H9 (cell line): ENCODE data around the gene ACTN1. TPM values are rescaled to one million over a fixed set of nuclear protein-coding genes. Genes with fewer than 3 reads are reported as not detected.

Experiments
- DNase-seq: peaks from one replicate; pipeline ENCODE4 v3.0.0-alpha.2; 2017
- H2AFZ ChIP-seq: one replicate; pipeline ENCODE4 v1.6.1; 2013; ENCODE audit warnings: mild to moderate bottlenecking, low read length, control low read depth, moderate library complexity
- H2AK5ac ChIP-seq: 2 replicates; pipeline ENCODE4 v1.6.1; 2013; ENCODE audit warnings: low read length, control low read depth, mixed read lengths; ENCODE audit not compliant: insufficient read length
- H2BK120ac ChIP-seq: one replicate; pipeline ENCODE4 v1.6.1; 2013; ENCODE audit warnings: low read depth, mild to moderate bottlenecking, low read length, control low read depth, inconsistent platforms; ENCODE audit not compliant: poor library complexity, severe bottlenecking
- H2BK12ac ChIP-seq: 2 replicates; pipeline ENCODE4 v1.6.1; 2013; ENCODE audit warnings: low read length, control low read depth, mixed read lengths, low read depth; ENCODE audit not compliant: insufficient read length
- H2BK15ac ChIP-seq: 2 replicates; pipeline ENCODE4 v1.6.1; 2013; ENCODE audit warnings: low read depth, low read length, control low read depth
- H2BK20ac ChIP-seq: one replicate; pipeline ENCODE4 v1.6.1; 2013; ENCODE audit warnings: low read depth, mild to moderate bottlenecking, low read length, control low read depth, inconsistent platforms; ENCODE audit not compliant: poor library complexity, severe bottlenecking
- H2BK5ac ChIP-seq: 2 replicates; pipeline ENCODE4 v1.6.1; 2013; ENCODE audit warnings: low read length, control low read depth, mixed read lengths; ENCODE audit not compliant: insufficient read length
- H3K14ac ChIP-seq: 2 replicates; pipeline ENCODE4 v1.6.1; 2013; ENCODE audit warnings: low read length, control low read depth; ENCODE audit not compliant: insufficient read depth
- H3K18ac ChIP-seq: 2 replicates; pipeline ENCODE4 v1.6.1; 2013; ENCODE audit warnings: low read depth, mild to moderate bottlenecking, mixed read lengths, low read length, control low read depth; ENCODE audit not compliant: insufficient read length
- H3K23ac ChIP-seq: 2 replicates; pipeline ENCODE4 v1.6.1; 2013; ENCODE audit warnings: low read length, control low read depth, mixed read lengths, low read depth; ENCODE audit not compliant: insufficient read length
- H3K23me2 ChIP-seq: 2 replicates; pipeline ENCODE4 v1.6.1; 2013; ENCODE audit warnings: low read depth, mild to moderate bottlenecking, mixed read lengths, low read length, control low read depth; ENCODE audit not compliant: insufficient read length, poor library complexity, severe bottlenecking
- H3K27ac ChIP-seq: 2 replicates; pipeline ENCODE4 v1.5.1; 2013; ENCODE audit warnings: low read length, control low read depth, mixed read lengths, low read depth; ENCODE audit not compliant: insufficient read length
- H3K27me3 ChIP-seq: 2 replicates; pipeline ENCODE4 v1.6.1; 2013; ENCODE audit warnings: low read length, control low read depth, inconsistent platforms; ENCODE audit not compliant: insufficient read depth
- H3K4ac ChIP-seq: 2 replicates; pipeline ENCODE4 v1.6.1; 2013; ENCODE audit warnings: low read depth, mild to moderate bottlenecking, control low read depth, inconsistent platforms, low read length, moderate library complexity
- H3K4me1 ChIP-seq: 2 replicates; pipeline ENCODE4 v1.6.1; 2013; ENCODE audit warnings: low read length, control low read depth, inconsistent platforms; ENCODE audit not compliant: insufficient read depth
- H3K4me2 ChIP-seq: 2 replicates; pipeline ENCODE4 v1.6.1; 2013; ENCODE audit warnings: low read length, control low read depth, mixed read lengths; ENCODE audit not compliant: insufficient read length, insufficient read depth
- H3K56ac ChIP-seq: 2 replicates; pipeline ENCODE4 v1.6.1; 2013; ENCODE audit warnings: low read depth, mild to moderate bottlenecking, mixed read lengths, low read length, control low read depth; ENCODE audit not compliant: insufficient read length
- H3K79me1 ChIP-seq: 2 replicates; pipeline ENCODE4 v1.6.1; 2013; ENCODE audit warnings: low read depth, mild to moderate bottlenecking, moderate library complexity, low read length, control low read depth, inconsistent platforms; ENCODE audit not compliant: insufficient read depth, poor library complexity, severe bottlenecking
- H3K79me2 ChIP-seq: 2 replicates; pipeline ENCODE4 v1.6.1; 2013; ENCODE audit warnings: low read length, control low read depth, inconsistent platforms; ENCODE audit not compliant: insufficient read depth
- H3K9ac ChIP-seq: 2 replicates; pipeline ENCODE4 v1.6.1; 2013; ENCODE audit warnings: low read length, control low read depth, mixed read lengths; ENCODE audit not compliant: insufficient read length; ENCODE audit errors: extremely low read depth
- H3K9me3 ChIP-seq: one replicate; pipeline ENCODE4 v1.6.1; 2013; ENCODE audit warnings: low read depth, low read length, inconsistent platforms; ENCODE audit not compliant: control insufficient read depth
- H3T11ph ChIP-seq: one replicate; pipeline ENCODE4 v1.6.1; 2013; ENCODE audit warnings: mild to moderate bottlenecking, low read length, control low read depth, inconsistent platforms
- H4K20me1 ChIP-seq: one replicate; pipeline ENCODE4 v1.6.1; 2013; ENCODE audit not compliant: control insufficient read depth, insufficient read length, insufficient read depth
- H4K5ac ChIP-seq: 2 replicates; pipeline ENCODE4 v1.6.1; 2013; ENCODE audit warnings: low read depth, mild to moderate bottlenecking, mixed read lengths, low read length, control low read depth; ENCODE audit not compliant: insufficient read length
- H4K8ac ChIP-seq: replicated peaks from 2 replicates; pipeline ENCODE4 v1.6.1; 2013; ENCODE audit warnings: low read length, control low read depth, mixed read lengths, low read depth; ENCODE audit not compliant: insufficient read length
- H4K91ac ChIP-seq: 2 replicates; pipeline ENCODE4 v1.6.1; 2013; ENCODE audit warnings: low read depth, mild to moderate bottlenecking, moderate library complexity, mixed read lengths, low read length, control low read depth; ENCODE audit not compliant: insufficient read length
- H3K27ac Mint-ChIP-seq, 3 experiments: 2 replicates in 2 of 3; 3 replicates in 1 of 3; pipeline ENCODE4 v1.8.0; 2020 to 2021; ENCODE audit warnings: mixed read lengths in 3 of 3, mild to moderate bottlenecking in 1 of 3, moderate library complexity in 1 of 3
- H3K27me3 Mint-ChIP-seq: 2 replicates; pipeline ENCODE4 v1.8.0; 2021; ENCODE audit warnings: low read depth, mild to moderate bottlenecking, moderate library complexity, mixed read lengths
- H3K36me3 Mint-ChIP-seq, 3 experiments: 2 replicates in 2 of 3; 3 replicates in 1 of 3; pipeline ENCODE4 v1.8.0; 2020 to 2021; ENCODE audit warnings: low read depth in 3 of 3, mixed read lengths in 3 of 3; ENCODE audit not compliant: insufficient read depth in 1 of 3
- H3K4me1 Mint-ChIP-seq, 2 experiments: 2 replicates each; pipeline ENCODE4 v1.8.0; 2020; ENCODE audit warnings: mixed read lengths in 2 of 2
- H3K4me3 Mint-ChIP-seq, 2 experiments: 2 replicates in 1 of 2; 3 replicates in 1 of 2; pipeline ENCODE4 v1.8.0; 2020 to 2021; ENCODE audit warnings: mild to moderate bottlenecking in 2 of 2, mixed read lengths in 2 of 2, moderate library complexity in 1 of 2
- H3K9me3 Mint-ChIP-seq, 2 experiments: 2 replicates in 1 of 2; 3 replicates in 1 of 2; pipeline ENCODE4 v1.8.0; 2020; ENCODE audit warnings: mild to moderate bottlenecking in 2 of 2, mixed read lengths in 2 of 2, moderate library complexity in 1 of 2
- WGBS: extraction: QIAGEN DNeasy Blood & Tissue Kit; methylation state at CpG from one replicate; pipeline ENCODE4 v1.1.7; 2013; ENCODE audit warnings: missing lambda C conversion rate, low lambda C conversion rate, mixed read lengths; ENCODE audit not compliant: insufficient read length; ENCODE audit errors: extremely low coverage; 5-methylcytosine and 5-hydroxymethylcytosine counted together
- total RNA-seq: library from RNA; stranded (reverse); gene quantifications from 2 replicates; pipeline ENCODE4 v1.2.1, GENCODE V29; 2021
- TF ChIP-seq, protein P1 (sequence below): fragments of 200-600 bp; sonication (generic); conservative IDR thresholded peaks from 3 replicates; pipeline ENCODE4 v1.8.0; 2021; ENCODE audit warnings: antibody characterized with exemption, mild to moderate bottlenecking

Gene ACTN1
- total RNA-seq, 1 experiment from 2014 or later = 219 TPM

DNA sequence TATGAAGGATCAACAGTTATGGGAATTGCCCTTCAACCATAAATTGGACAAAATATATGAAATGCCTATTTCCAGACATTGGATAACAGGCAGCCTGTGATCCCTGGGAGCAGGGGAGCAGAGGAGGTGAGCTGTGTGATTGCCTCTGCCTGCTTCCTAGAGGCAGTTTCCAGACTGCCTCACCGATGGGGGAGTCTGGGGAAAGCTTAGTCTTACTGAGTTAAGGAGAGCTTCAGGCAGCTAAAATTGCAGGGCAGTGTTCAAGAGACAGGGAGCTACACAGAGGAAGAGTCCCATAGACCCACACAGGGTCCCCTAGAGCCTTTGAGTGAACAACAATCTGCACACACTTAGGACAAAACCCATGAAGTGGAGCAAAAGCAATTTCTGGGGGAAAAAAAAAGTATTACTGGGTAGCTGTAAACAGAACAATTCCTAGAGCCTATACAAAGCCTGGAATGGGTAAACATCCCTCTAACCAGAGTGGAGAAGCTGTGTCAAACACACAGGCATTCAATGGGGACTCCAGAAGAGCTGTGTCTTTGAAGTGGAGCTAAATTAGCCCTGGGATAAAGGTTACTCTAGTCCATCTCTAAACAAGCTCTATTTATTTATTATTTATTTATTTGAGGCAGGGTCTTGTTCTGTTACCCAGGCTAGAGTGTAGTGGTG lies 48.3 kb upstream of the ACTN1 start:
- Histone ChIP-seq H4K5ac (no peak overlapping the region), H3K4me2 (no peak overlapping the region), H3K23ac (no peak overlapping the region), H2BK15ac (no peak overlapping the region), H2AFZ (no peak overlapping the region), H2BK12ac (no peak overlapping the region), H3K4ac (no peak overlapping the region), H4K91ac (no peak overlapping the region), H3K27ac (no peak overlapping the region), H3K4me1 (no peaks in the 10 kb centered on the region), H3T11ph (no peak overlapping the region), H3K9ac (no peak overlapping the region), H3K23me2 (no peaks in the 10 kb centered on the region), H3K9me3 (no peaks in the 10 kb centered on the region), H4K20me1 (no peaks in the 10 kb centered on the region), H3K56ac (no peak overlapping the region), H3K14ac (no peak overlapping the region), H2BK20ac (no peak overlapping the region), H2BK5ac (no peak overlapping the region), H4K8ac (no peak overlapping the region), H3K79me2 (no peaks in the 10 kb centered on the region), H2BK120ac (no peak overlapping the region), H3K27me3 (no peaks in the 10 kb centered on the region), H3K79me1 (no peaks in the 10 kb centered on the region), H3K18ac (no peak overlapping the region), H2AK5ac (no peak overlapping the region)
- H3K4me3 Mint-ChIP-seq = no peak overlapping the region
- TF ChIP-seq, protein P1, sequence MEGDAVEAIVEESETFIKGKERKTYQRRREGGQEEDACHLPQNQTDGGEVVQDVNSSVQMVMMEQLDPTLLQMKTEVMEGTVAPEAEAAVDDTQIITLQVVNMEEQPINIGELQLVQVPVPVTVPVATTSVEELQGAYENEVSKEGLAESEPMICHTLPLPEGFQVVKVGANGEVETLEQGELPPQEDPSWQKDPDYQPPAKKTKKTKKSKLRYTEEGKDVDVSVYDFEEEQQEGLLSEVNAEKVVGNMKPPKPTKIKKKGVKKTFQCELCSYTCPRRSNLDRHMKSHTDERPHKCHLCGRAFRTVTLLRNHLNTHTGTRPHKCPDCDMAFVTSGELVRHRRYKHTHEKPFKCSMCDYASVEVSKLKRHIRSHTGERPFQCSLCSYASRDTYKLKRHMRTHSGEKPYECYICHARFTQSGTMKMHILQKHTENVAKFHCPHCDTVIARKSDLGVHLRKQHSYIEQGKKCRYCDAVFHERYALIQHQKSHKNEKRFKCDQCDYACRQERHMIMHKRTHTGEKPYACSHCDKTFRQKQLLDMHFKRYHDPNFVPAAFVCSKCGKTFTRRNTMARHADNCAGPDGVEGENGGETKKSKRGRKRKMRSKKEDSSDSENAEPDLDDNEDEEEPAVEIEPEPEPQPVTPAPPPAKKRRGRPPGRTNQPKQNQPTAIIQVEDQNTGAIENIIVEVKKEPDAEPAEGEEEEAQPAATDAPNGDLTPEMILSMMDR = no peak
- no peaks in the 10 kb centered on the region; a peak in 1 of 5 replicates for H3K9me3 Mint-ChIP-seq
- no peaks in the 10 kb centered on the region for H3K36me3 Mint-ChIP-seq
- peaks cover 0 to 4% of the 10 kb centered on the region in 2 experiments; a peak in 2 of 4 replicates for H3K4me1 Mint-ChIP-seq
- peak overlapping the region in 1 of 3 experiments; percentile 53; a peak in 2 of 7 replicates for H3K27ac Mint-ChIP-seq
- H3K27me3 Mint-ChIP-seq = no peaks in the 10 kb centered on the region; the same call in 1 of the 2 replicates
- no peak for DNase-seq
- WGBS = no CpG with 5 or more reads among the region's 1 CpG
